GM12878 (cell line): Measurements from ENCODE around the gene EEF2. TPM values are rescaled to one million over a fixed set of nuclear protein-coding genes. Genes with fewer than 3 reads are reported as not detected.

ENCODE experiments used
- BCL11A ChIP-seq: IDR thresholded peaks from 2 replicates; pipeline ENCODE4 v1.6.1; 2011; ENCODE audit warnings: low read depth, low read length
- BHLHE40 ChIP-seq, 2 experiments: fragments of 450-650 bp in 1 of 2; IDR thresholded peaks; 2 replicates each; pipeline ENCODE4 v1.6.1; 2011 to 2017; ENCODE audit warnings: low read depth in 2 of 2, borderline replicate concordance in 1 of 2, improper control_type of control experiment in 1 of 2, low read length in 1 of 2, mild to moderate bottlenecking in 1 of 2
- E4F1 ChIP-seq: fragments of 450-650 bp; IDR thresholded peaks from 2 replicates; pipeline ENCODE4 v1.6.1; 2018; ENCODE audit warnings: borderline replicate concordance, mild to moderate bottlenecking; ENCODE audit not compliant: partially characterized antibody
- GABPA ChIP-seq: IDR thresholded peaks from 2 replicates; pipeline ENCODE4 v1.6.1; 2014; ENCODE audit warnings: antibody characterized with exemption, low read depth, mild to moderate bottlenecking, inconsistent platforms
- IRF3 ChIP-seq: fragments of 450-650 bp; IDR thresholded peaks from 2 replicates; pipeline ENCODE4 v1.6.1; 2014; ENCODE audit warnings: mild to moderate bottlenecking
- NFYA ChIP-seq: IDR thresholded peaks from 2 replicates; pipeline ENCODE4 v1.6.1; 2011; ENCODE audit warnings: low read depth, mild to moderate bottlenecking, low read length, improper control_type of control experiment, borderline replicate concordance
- PBX3 ChIP-seq: IDR thresholded peaks from 2 replicates; pipeline ENCODE4 v1.6.1; 2011; ENCODE audit warnings: mild to moderate bottlenecking, low read depth, low read length, moderate library complexity; ENCODE audit not compliant: insufficient replicate concordance
- POU2F2 ChIP-seq: IDR thresholded peaks from 3 replicates; pipeline ENCODE4 v1.6.1; 2011; ENCODE audit warnings: low read depth, mild to moderate bottlenecking, low read length, borderline replicate concordance
- TAF1 ChIP-seq: IDR thresholded peaks from 2 replicates; pipeline ENCODE4 v1.6.1; 2011; ENCODE audit warnings: mild to moderate bottlenecking, low read depth, low read length, borderline replicate concordance
- TCF12 ChIP-seq: IDR thresholded peaks from 2 replicates; pipeline ENCODE4 v1.6.1; 2011; ENCODE audit warnings: low read depth, mild to moderate bottlenecking, low read length
- TCF3 ChIP-seq: IDR thresholded peaks from 2 replicates; pipeline ENCODE4 v1.6.1; 2012; ENCODE audit warnings: low read depth, mild to moderate bottlenecking, low read length, borderline replicate concordance; ENCODE audit not compliant: insufficient read depth
- YY1 ChIP-seq: IDR thresholded peaks from 2 replicates; pipeline ENCODE4 v1.6.1; 2011; ENCODE audit warnings: low read depth, mild to moderate bottlenecking, low read length
- ZBED1 ChIP-seq: IDR thresholded peaks from 2 replicates; pipeline ENCODE4 v1.6.1; 2016; ENCODE audit warnings: borderline replicate concordance
- ZNF274 ChIP-seq: IDR thresholded peaks from one replicate; pipeline ENCODE4 v1.8.0; 2011; ENCODE audit not compliant: insufficient read length, insufficient read depth
- ZSCAN29 ChIP-seq: fragments of 450-650 bp; IDR thresholded peaks from 2 replicates; pipeline ENCODE4 v1.6.1; 2017; ENCODE audit warnings: mild to moderate bottlenecking, moderate library complexity
- polyA plus RNA-seq, 11 experiments: library from polyadenylated mRNA; depleted of rRNA in 4 of 11; unstranded in 6 of 11; stranded (reverse) in 5 of 11; fragments of >200 nt; fragmentation: Nextera tagmentation in 4 of 11; fragmentation: Illumina TruSeq in 1 of 11; extraction: Ambion mirVana in 4 of 11; extraction: Trizol in 1 of 11; gene quantifications; 1 replicate in 1 of 11; 2 replicates in 10 of 11; pipeline versions ENCODE4 v1.2.1 to v1.2.3, GENCODE V29; 2011 to 2016; ENCODE audit warnings: inconsistent platforms in 2 of 11, missing spikeins in 2 of 11, low read depth in 1 of 11
- total RNA-seq, 4 experiments: library from RNA; depleted of rRNA in 3 of 4; stranded (reverse); fragments of >200 nt in 3 of 4; fragmentation: Illumina TruSeq in 1 of 4; extraction: Trizol in 1 of 4; gene quantifications; 2 replicates each; pipeline versions ENCODE4 v1.2.1 to v1.2.3, GENCODE V29; 2013 to 2021
- TF ChIP-seq, protein P1 (sequence below): IDR thresholded peaks from 2 replicates; pipeline ENCODE4 v1.6.1; 2012; ENCODE audit warnings: low read depth, low read length, improper control_type of control experiment
- TF ChIP-seq, protein P2 (sequence below): IDR thresholded peaks from 2 replicates; pipeline ENCODE4 v1.6.1; 2011; ENCODE audit warnings: low read depth, mild to moderate bottlenecking, low read length, moderate library complexity, borderline replicate concordance; ENCODE audit errors: extremely low read depth
- TF ChIP-seq, protein P3 (sequence below): fragments of 450-650 bp; IDR thresholded peaks from 2 replicates; pipeline ENCODE4 v1.6.1; 2016; ENCODE audit warnings: mild to moderate bottlenecking

EEF2 gene
- total and polyA plus RNA-seq, 10 of the 15 experiments (the other 5 are each of a cell fraction or from before 2014, with no cell fraction given): 280 to 3,491 (median 1,305) TPM

DNA sequence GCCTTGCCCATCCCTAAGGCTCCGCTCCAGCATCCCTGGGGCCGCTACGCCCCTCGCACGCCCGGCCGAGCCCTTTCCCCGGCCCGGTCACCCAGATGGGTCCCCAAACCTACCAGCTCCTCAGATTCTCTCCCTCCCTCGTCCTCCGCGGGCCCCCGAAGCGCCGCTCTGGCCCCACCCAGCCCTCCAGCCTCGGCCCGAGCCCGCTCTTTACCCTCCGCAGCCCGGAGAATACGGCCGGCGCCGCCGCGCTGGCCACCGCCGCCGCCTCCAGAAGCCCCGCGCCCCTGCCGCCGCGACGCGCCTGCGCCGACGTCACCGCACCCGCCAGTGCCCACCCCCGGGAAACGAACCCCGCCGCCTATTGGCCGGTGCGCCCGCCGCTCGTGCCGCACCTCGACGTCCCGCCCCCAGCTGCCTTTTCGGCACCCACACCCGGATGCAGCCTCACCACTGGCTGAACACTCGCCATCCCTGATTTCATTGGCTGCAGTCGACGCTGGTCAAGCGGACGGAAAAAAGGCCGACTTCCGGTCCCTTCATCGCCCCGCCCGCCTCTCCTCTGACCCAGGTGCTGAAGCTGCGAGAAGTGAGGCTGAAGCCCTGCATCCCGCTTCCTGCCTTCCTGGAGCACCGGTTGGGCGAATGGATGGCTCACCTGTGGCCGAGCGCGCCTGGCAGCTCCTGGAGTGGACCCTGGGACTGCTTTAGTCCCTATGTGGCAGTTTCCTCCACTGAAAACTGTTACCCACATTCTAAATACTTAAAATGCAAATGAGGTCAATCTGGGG lies 14.3 kb downstream of the EEF2 start, which contains the start of gene DAPK3 (continued):
- TF ChIP-seq IRF3 (peak; percentile 92), BCL11A (no peak), GABPA (peak; percentile 90), ZBED1 (no peak), TCF12 (peak; percentile 47; the same call in 1 of the 2 replicates), ZSCAN29 (no peak), POU2F2 (peak; percentile 27; the same call in 1 of the 3 replicates), PBX3 (peak; percentile 98), BHLHE40 (IDR thresholded peaks at IDR 0.05; ENCODE audit: borderline replicate concordance in 1 of 2, low read depth in 2 of 2, low read length in 1 of 2) (peak; percentile 91 to 97), E4F1 (peak; percentile 92), YY1 (0 out of 2 replicates have a peak, but pooled peaks have one; percentile 17), TCF3 (0 out of 2 replicates have a peak, but pooled peaks have one; percentile 33), TAF1 (peak; percentile 41; the same call in 1 of the 2 replicates), NFYA (peak; percentile 22; the same call in 1 of the 2 replicates), ZNF274 (no peak)
- TF ChIP-seq, protein P1, sequence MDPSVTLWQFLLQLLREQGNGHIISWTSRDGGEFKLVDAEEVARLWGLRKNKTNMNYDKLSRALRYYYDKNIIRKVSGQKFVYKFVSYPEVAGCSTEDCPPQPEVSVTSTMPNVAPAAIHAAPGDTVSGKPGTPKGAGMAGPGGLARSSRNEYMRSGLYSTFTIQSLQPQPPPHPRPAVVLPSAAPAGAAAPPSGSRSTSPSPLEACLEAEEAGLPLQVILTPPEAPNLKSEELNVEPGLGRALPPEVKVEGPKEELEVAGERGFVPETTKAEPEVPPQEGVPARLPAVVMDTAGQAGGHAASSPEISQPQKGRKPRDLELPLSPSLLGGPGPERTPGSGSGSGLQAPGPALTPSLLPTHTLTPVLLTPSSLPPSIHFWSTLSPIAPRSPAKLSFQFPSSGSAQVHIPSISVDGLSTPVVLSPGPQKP: peak; percentile 95
- TF ChIP-seq, protein P2, sequence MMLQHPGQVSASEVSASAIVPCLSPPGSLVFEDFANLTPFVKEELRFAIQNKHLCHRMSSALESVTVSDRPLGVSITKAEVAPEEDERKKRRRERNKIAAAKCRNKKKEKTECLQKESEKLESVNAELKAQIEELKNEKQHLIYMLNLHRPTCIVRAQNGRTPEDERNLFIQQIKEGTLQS: no peak
- TF ChIP-seq, protein P3, sequence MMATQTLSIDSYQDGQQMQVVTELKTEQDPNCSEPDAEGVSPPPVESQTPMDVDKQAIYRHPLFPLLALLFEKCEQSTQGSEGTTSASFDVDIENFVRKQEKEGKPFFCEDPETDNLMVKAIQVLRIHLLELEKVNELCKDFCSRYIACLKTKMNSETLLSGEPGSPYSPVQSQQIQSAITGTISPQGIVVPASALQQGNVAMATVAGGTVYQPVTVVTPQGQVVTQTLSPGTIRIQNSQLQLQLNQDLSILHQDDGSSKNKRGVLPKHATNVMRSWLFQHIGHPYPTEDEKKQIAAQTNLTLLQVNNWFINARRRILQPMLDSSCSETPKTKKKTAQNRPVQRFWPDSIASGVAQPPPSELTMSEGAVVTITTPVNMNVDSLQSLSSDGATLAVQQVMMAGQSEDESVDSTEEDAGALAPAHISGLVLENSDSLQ: peak; percentile 99
